ENCODE data around the gene WNT9B. TPM values are rescaled to one million over a fixed set of nuclear protein-coding genes. Genes with fewer than 3 reads are reported as not detected.

WNT9B gene
- total and polyA plus RNA-seq, 2 of the 13 experiments (the other 11 are each of a cell fraction or from before 2014, with no cell fraction given), result not detected

DNA sequence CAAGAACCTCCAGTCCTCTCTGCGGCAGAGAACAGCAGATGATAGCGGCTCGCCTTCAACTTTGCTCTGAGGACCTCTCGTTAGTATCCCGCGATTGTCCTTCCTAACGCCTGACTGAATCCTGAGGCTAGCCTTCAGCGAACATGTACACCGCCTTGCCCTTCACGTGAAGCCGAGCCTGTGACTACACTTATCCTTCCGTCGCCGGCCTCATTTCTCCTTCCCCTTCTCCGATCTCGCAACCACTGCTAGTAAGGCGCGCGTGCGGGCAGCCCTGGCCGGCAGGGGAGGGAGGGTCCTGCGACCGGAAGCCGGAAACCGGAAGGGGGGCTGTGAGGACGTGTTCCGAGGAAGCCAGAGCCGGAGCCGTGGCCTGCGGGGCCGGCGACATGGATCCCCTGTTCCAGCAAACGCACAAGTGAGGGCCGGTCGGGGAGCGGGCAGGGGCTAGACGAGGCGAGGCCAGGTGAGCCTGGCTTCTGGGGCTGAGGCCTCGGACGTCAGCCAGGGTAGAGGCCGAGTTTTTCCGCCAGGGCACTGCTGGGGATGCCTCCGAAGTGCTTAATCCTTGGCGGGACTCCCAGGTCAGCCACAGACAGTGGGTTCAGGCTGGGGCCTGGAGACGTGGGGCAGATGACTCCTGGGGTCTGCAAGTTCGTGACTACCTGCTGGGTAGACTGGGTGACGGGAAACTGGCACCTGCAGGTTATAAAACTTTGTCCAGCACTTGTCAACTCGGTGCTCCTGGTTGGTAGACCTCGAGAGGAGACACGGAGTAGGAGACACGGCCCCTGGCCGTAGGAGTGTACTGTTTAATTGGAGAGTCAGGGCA lies 71.6 kb downstream of the WNT9B start, which contains the start of gene GOSR2 (continued):
- TF ChIP-seq TFE3 (CRISPR knock-in tag; IDR thresholded peaks at IDR 0.05) (peak; percentile 46; the same call in 1 of the 2 replicates), ATM (IDR thresholded peaks at IDR 0.05; ENCODE audit: borderline replicate concordance) (no peak), ELF4 (CRISPR knock-in tag; IDR thresholded peaks at IDR 0.05; ENCODE audit: borderline replicate concordance) (peak; percentile 94), SOX5 (CRISPR knock-in tag; IDR thresholded peaks at IDR 0.05; ENCODE audit: borderline replicate concordance) (peak; percentile 55), PITX1 (CRISPR knock-in tag; IDR thresholded peaks at IDR 0.05) (peak; percentile 95), ESRRA (CRISPR knock-in tag; IDR thresholded peaks at IDR 0.05; ENCODE audit: low read depth) (peak; percentile 80; the same call in 1 of the 2 replicates), SP1 (IDR thresholded peaks at IDR 0.05) (no peak), SP1 (CRISPR knock-in tag; IDR thresholded peaks at IDR 0.05) (peak; percentile 82), ELF3 (CRISPR knock-in tag; IDR thresholded peaks at IDR 0.05) (peak; percentile 77), BCL3 (CRISPR knock-in tag; IDR thresholded peaks at IDR 0.05) (peak; percentile 86), SMARCE1 (IDR thresholded peaks at IDR 0.05; ENCODE audit: borderline replicate concordance) (no peak), NCOA2 (CRISPR knock-in tag; IDR thresholded peaks at IDR 0.05) (peak; percentile 75), KMT2A (CRISPR knock-in tag; IDR thresholded peaks at IDR 0.05) (peak; percentile 99), ZNF350 (CRISPR knock-in tag; IDR thresholded peaks at IDR 0.05; ENCODE audit: borderline replicate concordance, low read depth) (peak; percentile 99), SMYD3 (CRISPR knock-in tag; IDR thresholded peaks at IDR 0.05) (peak; percentile 81), ZNF180 (CRISPR knock-in tag; IDR thresholded peaks at IDR 0.05; ENCODE audit: borderline replicate concordance, low read depth) (no peak), ZNF563 (CRISPR knock-in tag; IDR thresholded peaks at IDR 0.05) (peak; percentile 83; the same call in 1 of the 2 replicates)
- TF ChIP-seq, protein P1, sequence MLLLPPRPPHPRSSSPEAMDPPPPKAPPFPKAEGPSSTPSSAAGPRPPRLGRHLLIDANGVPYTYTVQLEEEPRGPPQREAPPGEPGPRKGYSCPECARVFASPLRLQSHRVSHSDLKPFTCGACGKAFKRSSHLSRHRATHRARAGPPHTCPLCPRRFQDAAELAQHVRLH (CRISPR knock-in tag; IDR thresholded peaks at IDR 0.05; ENCODE audit: borderline replicate concordance, low read depth), result peak; percentile 98
- TF ChIP-seq, protein P2, sequence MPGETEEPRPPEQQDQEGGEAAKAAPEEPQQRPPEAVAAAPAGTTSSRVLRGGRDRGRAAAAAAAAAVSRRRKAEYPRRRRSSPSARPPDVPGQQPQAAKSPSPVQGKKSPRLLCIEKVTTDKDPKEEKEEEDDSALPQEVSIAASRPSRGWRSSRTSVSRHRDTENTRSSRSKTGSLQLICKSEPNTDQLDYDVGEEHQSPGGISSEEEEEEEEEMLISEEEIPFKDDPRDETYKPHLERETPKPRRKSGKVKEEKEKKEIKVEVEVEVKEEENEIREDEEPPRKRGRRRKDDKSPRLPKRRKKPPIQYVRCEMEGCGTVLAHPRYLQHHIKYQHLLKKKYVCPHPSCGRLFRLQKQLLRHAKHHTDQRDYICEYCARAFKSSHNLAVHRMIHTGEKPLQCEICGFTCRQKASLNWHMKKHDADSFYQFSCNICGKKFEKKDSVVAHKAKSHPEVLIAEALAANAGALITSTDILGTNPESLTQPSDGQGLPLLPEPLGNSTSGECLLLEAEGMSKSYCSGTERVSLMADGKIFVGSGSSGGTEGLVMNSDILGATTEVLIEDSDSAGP (CRISPR knock-in tag; IDR thresholded peaks at IDR 0.05; ENCODE audit: borderline replicate concordance), result peak; percentile 94
- TF ChIP-seq, protein P3, sequence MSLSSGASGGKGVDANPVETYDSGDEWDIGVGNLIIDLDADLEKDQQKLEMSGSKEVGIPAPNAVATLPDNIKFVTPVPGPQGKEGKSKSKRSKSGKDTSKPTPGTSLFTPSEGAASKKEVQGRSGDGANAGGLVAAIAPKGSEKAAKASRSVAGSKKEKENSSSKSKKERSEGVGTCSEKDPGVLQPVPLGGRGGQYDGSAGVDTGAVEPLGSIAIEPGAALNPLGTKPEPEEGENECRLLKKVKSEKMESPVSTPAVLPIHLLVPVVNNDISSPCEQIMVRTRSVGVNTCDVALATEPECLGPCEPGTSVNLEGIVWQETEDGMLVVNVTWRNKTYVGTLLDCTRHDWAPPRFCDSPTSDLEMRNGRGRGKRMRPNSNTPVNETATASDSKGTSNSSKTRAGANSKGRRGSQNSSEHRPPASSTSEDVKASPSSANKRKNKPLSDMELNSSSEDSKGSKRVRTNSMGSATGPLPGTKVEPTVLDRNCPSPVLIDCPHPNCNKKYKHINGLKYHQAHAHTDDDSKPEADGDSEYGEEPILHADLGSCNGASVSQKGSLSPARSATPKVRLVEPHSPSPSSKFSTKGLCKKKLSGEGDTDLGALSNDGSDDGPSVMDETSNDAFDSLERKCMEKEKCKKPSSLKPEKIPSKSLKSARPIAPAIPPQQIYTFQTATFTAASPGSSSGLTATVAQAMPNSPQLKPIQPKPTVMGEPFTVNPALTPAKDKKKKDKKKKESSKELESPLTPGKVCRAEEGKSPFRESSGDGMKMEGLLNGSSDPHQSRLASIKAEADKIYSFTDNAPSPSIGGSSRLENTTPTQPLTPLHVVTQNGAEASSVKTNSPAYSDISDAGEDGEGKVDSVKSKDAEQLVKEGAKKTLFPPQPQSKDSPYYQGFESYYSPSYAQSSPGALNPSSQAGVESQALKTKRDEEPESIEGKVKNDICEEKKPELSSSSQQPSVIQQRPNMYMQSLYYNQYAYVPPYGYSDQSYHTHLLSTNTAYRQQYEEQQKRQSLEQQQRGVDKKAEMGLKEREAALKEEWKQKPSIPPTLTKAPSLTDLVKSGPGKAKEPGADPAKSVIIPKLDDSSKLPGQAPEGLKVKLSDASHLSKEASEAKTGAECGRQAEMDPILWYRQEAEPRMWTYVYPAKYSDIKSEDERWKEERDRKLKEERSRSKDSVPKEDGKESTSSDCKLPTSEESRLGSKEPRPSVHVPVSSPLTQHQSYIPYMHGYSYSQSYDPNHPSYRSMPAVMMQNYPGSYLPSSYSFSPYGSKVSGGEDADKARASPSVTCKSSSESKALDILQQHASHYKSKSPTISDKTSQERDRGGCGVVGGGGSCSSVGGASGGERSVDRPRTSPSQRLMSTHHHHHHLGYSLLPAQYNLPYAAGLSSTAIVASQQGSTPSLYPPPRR (CRISPR knock-in tag; IDR thresholded peaks at IDR 0.05; ENCODE audit: borderline replicate concordance), result peak; percentile 64; the same call in 1 of the 2 replicates
